NT2/D1 (cell line): ENCODE results near the gene FCN2.

Experiments
- DNase-seq: peaks from one replicate; pipeline ENCODE4 v3.0.0-alpha.2; 2011; ENCODE audit warnings: low read depth, low spot score
- H3K27me3 ChIP-seq: 2 replicates; pipeline ENCODE4 v1.6.0; 2011; ENCODE audit warnings: mild to moderate bottlenecking; ENCODE audit not compliant: insufficient read length, insufficient read depth
- H3K36me3 ChIP-seq: 2 replicates; pipeline ENCODE4 v1.6.1; 2011; ENCODE audit warnings: mild to moderate bottlenecking, low read length, mixed read lengths; ENCODE audit not compliant: insufficient read depth, insufficient read length
- H3K4me1 ChIP-seq: 2 replicates; pipeline ENCODE4 v1.5.1; 2011; ENCODE audit not compliant: insufficient read depth, insufficient read length
- H3K4me3 ChIP-seq: 2 replicates; pipeline ENCODE4 v1.5.1; 2011; ENCODE audit warnings: low read depth; ENCODE audit not compliant: insufficient read length
- H3K9ac ChIP-seq: 2 replicates; pipeline ENCODE4 v1.6.0; 2011; ENCODE audit warnings: low read depth; ENCODE audit not compliant: insufficient read length
- H3K9me3 ChIP-seq: 2 replicates; pipeline ENCODE4 v1.5.1; 2011; ENCODE audit warnings: mild to moderate bottlenecking, low read length; ENCODE audit not compliant: insufficient read depth
- SUZ12 ChIP-seq: IDR thresholded peaks from 2 replicates; pipeline ENCODE4 v1.6.1; 2011; ENCODE audit not compliant: insufficient read length, insufficient read depth; ENCODE audit errors: extremely low read depth
- YY1 ChIP-seq: IDR thresholded peaks from 2 replicates; pipeline ENCODE4 v1.6.1; 2011; ENCODE audit not compliant: insufficient read length, insufficient read depth
- ZNF274 ChIP-seq: IDR thresholded peaks from 2 replicates; pipeline ENCODE4 v1.6.1; 2011; ENCODE audit warnings: mild to moderate bottlenecking, low read depth, low read length

Gene FCN2

GRCh38 chr9:134935056-134935640 lies 54.5 kb downstream of the FCN2 start:
- TF ChIP-seq SUZ12 (no peak), ZNF274 (no peak), YY1 (no peak)
- H3K4me3 ChIP-seq, result no peak overlapping the region
- H3K9ac ChIP-seq, result no peak overlapping the region
- no peak for DNase-seq
- peaks cover 3% of the 10 kb centered on the region for H3K27me3 ChIP-seq
- no peaks in the 10 kb centered on the region for H3K9me3 ChIP-seq
- H3K36me3 ChIP-seq, result no peaks in the 10 kb centered on the region
- H3K4me1 ChIP-seq, result peaks cover 19% of the 10 kb centered on the region

- Histone ChIP-seq H3K36me3 (no peaks in the 10 kb centered on the region), H3K9ac (no peak overlapping the region), H3K4me1 (peaks cover 21% of the 10 kb centered on the region), H3K27me3 (peaks cover 3% of the 10 kb centered on the region), H3K9me3 (no peaks in the 10 kb centered on the region), H3K4me3 (no peak overlapping the region)
- TF ChIP-seq ZNF274, result no peak
- no peak for TF ChIP-seq YY1
- TF ChIP-seq SUZ12, result no peak
- DNase-seq, result no peak
Observed at GRCh38 chr9:134935701-134936345, 55.2 kb downstream of the FCN2 start.

GRCh38 chr9:134936346-134937163 lies 55.9 kb downstream of the FCN2 start:
- Histone ChIP-seq H3K27me3 (peaks cover 3% of the 10 kb centered on the region), H3K9ac (no peak overlapping the region), H3K9me3 (no peaks in the 10 kb centered on the region), H3K4me1 (peaks cover 22% of the 10 kb centered on the region), H3K4me3 (no peak overlapping the region), H3K36me3 (no peaks in the 10 kb centered on the region)
- TF ChIP-seq YY1 (no peak), ZNF274 (no peak), SUZ12 (no peak)
- no peak for DNase-seq
